CD4-positive, alpha-beta memory T cell (primary cell): ENCODE results near the gene MOB2. TPM values are rescaled to one million over a fixed set of nuclear protein-coding genes. Genes with fewer than 3 reads are reported as not detected.

ENCODE experiments used
- CTCF ChIA-PET: fragments of 350-600 bp; sonication (Branson Sonifier 250); formaldehyde crosslinking; loops from one replicate; lab custom pipeline; 2021; ENCODE audit warnings: inconsistent platforms; ENCODE audit not compliant: partially characterized antibody; lab: Charles Lee
- POLR2A ChIA-PET: fragments of 350-600 bp; sonication (Branson Sonifier 250); formaldehyde crosslinking; loops from one replicate; lab custom pipeline; 2021; ENCODE audit not compliant: partially characterized antibody; lab: Charles Lee
- DNase-seq, 5 donors: peaks; one replicate each; pipeline versions ENCODE4 v3.0.0 to v3.0.0-alpha.2; 2020 to 2022; ENCODE audit warnings: mixed read lengths in 1 of 5
- H3K27ac ChIP-seq: one replicate; pipeline ENCODE4 v1.7.0; 2013; ENCODE audit warnings: low read depth, low read length
- H3K27me3 ChIP-seq: 2 replicates; pipeline ENCODE4 v1.7.0; 2013; ENCODE audit warnings: mild to moderate bottlenecking, low read length, moderate library complexity; ENCODE audit not compliant: insufficient read depth
- H3K36me3 ChIP-seq: 2 replicates; pipeline ENCODE4 v1.7.0; 2013; ENCODE audit warnings: mild to moderate bottlenecking, low read length, moderate library complexity; ENCODE audit not compliant: insufficient read depth
- H3K4me1 ChIP-seq: 2 replicates; pipeline ENCODE4 v1.7.0; 2013; ENCODE audit warnings: mild to moderate bottlenecking, low read length, moderate library complexity; ENCODE audit not compliant: insufficient read depth
- H3K4me3 ChIP-seq, 2 donors: one replicate each; pipeline ENCODE4 v1.7.0; 2013; ENCODE audit warnings: low read length in 2 of 2, mild to moderate bottlenecking in 1 of 2
- H3K9me3 ChIP-seq, 2 donors: one replicate each; pipeline ENCODE4 v1.7.0; 2013; ENCODE audit warnings: low read length in 2 of 2, control low read depth in 1 of 2; ENCODE audit not compliant: control insufficient read depth in 1 of 2
- H3K27ac Mint-ChIP-seq, 7 donors: one replicate each; pipeline ENCODE4 v1.8.0; 2020 to 2021; ENCODE audit warnings: mixed read lengths in 7 of 7, mild to moderate bottlenecking in 6 of 7, inconsistent platforms in 3 of 7, moderate library complexity in 3 of 7
- H3K27me3 Mint-ChIP-seq, 2 donors: one replicate each; pipeline ENCODE4 v1.8.0; 2020 to 2021; ENCODE audit warnings: mixed read lengths in 2 of 2
- H3K36me3 Mint-ChIP-seq, 2 donors: one replicate each; pipeline ENCODE4 v1.8.0; 2020 to 2021; ENCODE audit warnings: mixed read lengths in 2 of 2, inconsistent platforms in 1 of 2, mild to moderate bottlenecking in 1 of 2
- H3K4me1 Mint-ChIP-seq, 4 donors: one replicate each; pipeline ENCODE4 v1.8.0; 2020 to 2021; ENCODE audit warnings: mixed read lengths in 4 of 4, mild to moderate bottlenecking in 1 of 4
- H3K4me3 Mint-ChIP-seq, 8 donors: one replicate each; pipeline ENCODE4 v1.8.0; 2020 to 2021; ENCODE audit warnings: mixed read lengths in 8 of 8, mild to moderate bottlenecking in 7 of 8, moderate library complexity in 6 of 8, inconsistent platforms in 3 of 8
- H3K9me3 Mint-ChIP-seq, 8 donors: one replicate each; pipeline ENCODE4 v1.8.0; 2020 to 2021; ENCODE audit warnings: mixed read lengths in 8 of 8, mild to moderate bottlenecking in 5 of 8, inconsistent platforms in 3 of 8, moderate library complexity in 1 of 8
- intact Hi-C: fragments of 100-400 bp; cut with micrococcal nuclease; formaldehyde crosslinking; loops from one replicate; pipeline ENCODE4 v1.15.1; 2023
- polyA plus RNA-seq, 2 donors: library from polyadenylated mRNA; unstranded; fragments of 300-500 nt; fragmentation: Illumina TruSeq; gene quantifications; one replicate each; pipeline ENCODE4 v1.2.3, GENCODE V29; 2021
- total RNA-seq, 2 experiments: library from RNA; stranded (reverse); gene quantifications; one replicate each; pipeline ENCODE4 v1.2.3, GENCODE V29; 2021

MOB2 gene
- total and polyA plus RNA-seq, 4 experiments from 2014 or later: 48.8 to 74.1 (median 70.1) TPM

- H3K9me3 Mint-ChIP-seq: no peaks in the 10 kb centered on the region
- ChIA-PET POLR2A (no interaction called here), CTCF (no interaction called here)
- intact Hi-C loops: no loop called here
- no peak overlapping the region for H3K4me3 Mint-ChIP-seq
- Histone ChIP-seq H3K27ac (no peak overlapping the region), H3K36me3 (no peaks in the 10 kb centered on the region), H3K4me3 (no peak overlapping the region), H3K9me3 (no peaks in the 10 kb centered on the region), H3K27me3 (no peaks in the 10 kb centered on the region), H3K4me1 (peaks cover 65% of the 10 kb centered on the region)
- peaks cover 4 to 14% of the 10 kb centered on the region in 2 donors for H3K36me3 Mint-ChIP-seq
- no peak overlapping the region for H3K27ac Mint-ChIP-seq
- no peak for DNase-seq
- H3K4me1 Mint-ChIP-seq: peaks cover 42 to 68% (median 53%) of the 10 kb centered on the region in 4 donors
- H3K27me3 Mint-ChIP-seq: no peaks in the 10 kb centered on the region
Observed at GRCh38 chr11:1491379-1491778, 4.8 kb upstream of the MOB2 start.

DNA sequence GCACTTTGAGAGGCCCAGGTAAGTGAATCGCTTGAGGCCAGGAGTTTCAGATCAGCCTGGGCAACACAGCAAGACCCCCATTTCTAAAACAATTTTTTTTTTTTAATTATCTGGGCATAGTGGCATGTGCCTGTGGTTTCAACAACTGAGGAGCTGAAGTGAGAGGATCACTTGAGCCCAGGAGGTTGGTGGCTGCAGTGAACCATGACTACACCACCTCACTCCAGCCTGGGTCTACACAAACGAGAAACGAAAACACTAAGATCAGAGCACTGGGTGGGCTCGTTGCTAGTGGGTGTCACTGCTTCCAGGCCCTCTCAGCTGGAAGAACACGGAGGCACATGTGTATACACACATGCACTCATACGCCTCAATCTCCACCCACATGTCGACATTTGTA lies 4.1 kb upstream of the MOB2 start:
- no peak for DNase-seq
- H3K27me3 Mint-ChIP-seq: no peaks in the 10 kb centered on the region
- Histone ChIP-seq H3K4me3 (no peak overlapping the region), H3K27ac (no peak overlapping the region), H3K4me1 (peaks cover 70% of the 10 kb centered on the region), H3K36me3 (no peaks in the 10 kb centered on the region), H3K27me3 (no peaks in the 10 kb centered on the region), H3K9me3 (no peaks in the 10 kb centered on the region)
- no peaks in the 10 kb centered on the region for H3K9me3 Mint-ChIP-seq
- H3K4me1 Mint-ChIP-seq: peaks cover 35 to 68% (median 47%) of the 10 kb centered on the region in 4 donors
- H3K27ac Mint-ChIP-seq: peak overlapping the region in 1 of 7 donors; percentile 36
- ChIA-PET POLR2A (no interaction called here), CTCF (no interaction called here)
- H3K36me3 Mint-ChIP-seq: peaks cover 2 to 14% of the 10 kb centered on the region in 2 donors
- intact Hi-C loops: no loop called here
- no peak overlapping the region for H3K4me3 Mint-ChIP-seq

DNA sequence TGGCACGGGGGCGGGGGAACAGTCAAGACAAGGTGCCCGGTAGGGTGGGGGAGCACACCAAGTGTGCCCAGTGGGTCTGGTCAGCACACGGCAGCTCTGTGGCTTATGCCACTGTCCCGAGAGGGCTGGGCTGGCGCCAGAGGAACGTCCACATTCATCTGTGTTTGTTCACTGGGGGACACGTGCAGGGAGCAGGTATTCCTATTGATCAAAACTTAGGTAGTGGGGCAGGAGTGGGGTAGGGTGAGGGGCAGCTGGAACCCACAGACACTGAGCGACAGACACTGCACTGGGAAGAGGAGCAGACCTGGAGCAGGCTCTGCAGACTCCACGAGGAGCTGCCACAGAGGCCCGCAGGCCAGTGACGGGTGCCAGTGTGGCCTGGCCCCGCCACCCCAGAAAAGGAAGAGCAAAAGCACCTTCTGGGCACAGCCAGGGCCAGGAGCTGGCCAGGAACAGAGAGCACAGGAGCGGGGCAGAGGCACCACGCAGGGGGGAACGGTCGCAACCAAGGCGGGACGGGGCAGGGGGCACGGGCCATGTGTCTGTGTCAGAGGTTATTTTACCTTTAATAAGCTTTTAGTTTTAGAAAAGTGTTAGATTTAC lies 2.1 kb upstream of the MOB2 start:
- no peak overlapping the region for H3K27ac ChIP-seq
- Mint-ChIP-seq H3K9me3 (no peaks in the 10 kb centered on the region), H3K4me3 (no peak overlapping the region), H3K27ac (peak overlapping the region in 4 of 7 donors; percentile 7 to 68 (median 66)), H3K36me3 (peaks cover 7% of the 10 kb centered on the region in 2 donors), H3K27me3 (no peaks in the 10 kb centered on the region), H3K4me1 (peaks cover 24 to 66% (median 44%) of the 10 kb centered on the region in 4 donors)
- H3K27me3 ChIP-seq: no peaks in the 10 kb centered on the region
- no peak for DNase-seq
- H3K4me1 ChIP-seq: peaks cover 65% of the 10 kb centered on the region
- no peaks in the 10 kb centered on the region for H3K9me3 ChIP-seq
- H3K36me3 ChIP-seq: no peaks in the 10 kb centered on the region
- CTCF ChIA-PET: no interaction called here
- no peak overlapping the region for H3K4me3 ChIP-seq
- intact Hi-C loops: no loop called here
- POLR2A ChIA-PET: no interaction called here

DNA sequence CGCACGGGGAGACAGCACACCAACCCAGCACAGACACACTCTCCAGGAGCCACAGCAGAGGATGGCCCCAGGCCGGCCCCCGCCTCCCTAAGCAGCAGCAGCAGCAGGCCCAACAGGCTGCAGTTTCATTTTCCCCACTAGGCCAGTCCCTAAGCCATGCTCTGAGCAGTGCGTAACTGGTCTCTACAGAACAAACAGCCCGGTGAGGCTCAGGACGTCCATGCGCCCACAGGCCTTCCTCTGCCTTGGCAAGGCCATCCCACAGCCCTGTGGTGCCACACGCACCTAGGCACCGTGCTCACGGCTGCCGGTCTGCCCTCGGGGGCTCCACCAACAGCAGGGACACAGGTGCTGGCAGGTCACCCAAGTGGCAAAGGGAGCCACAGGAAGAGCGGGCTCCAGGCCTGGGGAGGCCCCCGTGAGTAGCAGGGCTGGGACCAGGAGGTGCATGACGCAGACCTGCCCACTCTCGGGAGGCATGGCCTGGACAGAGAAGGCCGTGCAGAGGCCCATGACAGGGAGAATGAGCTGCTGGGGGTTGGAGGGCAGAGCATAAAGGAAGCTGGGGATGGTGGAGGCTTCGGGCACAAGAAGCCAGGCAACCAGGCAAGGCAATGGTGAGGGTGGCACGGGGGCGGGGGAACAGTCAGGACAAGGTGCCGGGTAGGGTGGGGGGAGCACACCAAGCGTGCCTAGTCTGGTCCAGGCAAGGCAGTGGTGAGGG lies 1.4 kb upstream of the MOB2 start:
- POLR2A ChIA-PET: no interaction called here
- Histone ChIP-seq H3K4me1 (peaks cover 59% of the 10 kb centered on the region), H3K27me3 (no peaks in the 10 kb centered on the region), H3K4me3 (no peak overlapping the region), H3K36me3 (no peaks in the 10 kb centered on the region), H3K9me3 (no peaks in the 10 kb centered on the region), H3K27ac (no peak overlapping the region)
- DNase-seq: no peak
- intact Hi-C loops: no loop called here
- peak overlapping the region in 3 of 7 donors; percentile 7 to 72 (median 68) for H3K27ac Mint-ChIP-seq
- H3K36me3 Mint-ChIP-seq: peaks cover 7 to 8% of the 10 kb centered on the region in 2 donors
- peaks cover 21 to 62% (median 44%) of the 10 kb centered on the region in 4 donors for H3K4me1 Mint-ChIP-seq
- CTCF ChIA-PET: no interaction called here
- H3K27me3 Mint-ChIP-seq: no peaks in the 10 kb centered on the region
- H3K4me3 Mint-ChIP-seq: peak overlapping the region in 1 of 8 donors; percentile 43
- H3K9me3 Mint-ChIP-seq: no peaks in the 10 kb centered on the region

- no peak overlapping the region for H3K4me3 ChIP-seq
- Mint-ChIP-seq H3K9me3 (no peaks in the 10 kb centered on the region), H3K27ac (peak overlapping the region in 5 of 7 donors; percentile 6 to 72 (median 46)), H3K4me1 (peaks cover 16 to 55% (median 37%) of the 10 kb centered on the region in 4 donors), H3K27me3 (no peaks in the 10 kb centered on the region), H3K36me3 (peaks cover 0 to 8% of the 10 kb centered on the region in 2 donors), H3K4me3 (peak overlapping the region in 1 of 8 donors; percentile 36)
- no peak overlapping the region for H3K27ac ChIP-seq
- ChIA-PET POLR2A (no interaction called here), CTCF (interaction anchor here (0.9 kb wide), 1 partner anchor 88 kb away, joined by 3 read pairs; no protein-coding TSS in a partner anchor)
- intact Hi-C loops: no loop called here
- H3K9me3 ChIP-seq: no peaks in the 10 kb centered on the region
- peaks cover 59% of the 10 kb centered on the region for H3K4me1 ChIP-seq
- DNase-seq: no peak
- no peaks in the 10 kb centered on the region for H3K36me3 ChIP-seq
- no peaks in the 10 kb centered on the region for H3K27me3 ChIP-seq
Observed at GRCh38 chr11:1487091-1487850, 692 bp upstream of the MOB2 start.

DNA sequence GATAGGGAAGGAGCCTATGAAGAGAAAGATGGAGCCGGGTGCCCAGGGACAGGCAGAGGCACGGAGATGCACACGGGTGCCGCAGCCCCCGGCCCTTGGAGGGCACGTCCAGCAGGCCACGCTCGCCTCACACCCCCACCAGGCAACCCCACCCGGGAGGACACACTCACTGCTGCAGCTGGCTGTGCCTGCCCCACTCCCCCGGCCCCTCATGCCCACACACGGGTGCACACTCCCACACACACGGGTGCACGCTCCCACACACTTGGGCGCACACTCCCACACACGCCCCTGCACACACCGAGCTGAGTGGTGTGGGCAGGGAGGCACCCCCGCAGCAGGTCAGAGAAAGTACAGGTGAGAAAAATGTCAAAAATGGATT lies 1.1 kb downstream of the MOB2 start:
- Histone ChIP-seq H3K4me3 (no peak overlapping the region), H3K36me3 (peaks cover 3% of the 10 kb centered on the region), H3K4me1 (peaks cover 48% of the 10 kb centered on the region), H3K27ac (no peak overlapping the region), H3K9me3 (no peaks in the 10 kb centered on the region), H3K27me3 (no peaks in the 10 kb centered on the region)
- no peaks in the 10 kb centered on the region for H3K9me3 Mint-ChIP-seq
- peaks cover 16 to 54% (median 36%) of the 10 kb centered on the region in 4 donors for H3K4me1 Mint-ChIP-seq
- H3K27ac Mint-ChIP-seq: peak overlapping the region in 5 of 7 donors; percentile 36 to 75 (median 49)
- intact Hi-C loops: no loop called here
- peaks cover 0 to 8% of the 10 kb centered on the region in 2 donors for H3K36me3 Mint-ChIP-seq
- peak overlapping the region in 1 of 8 donors; percentile 43 for H3K4me3 Mint-ChIP-seq
- ChIA-PET POLR2A (no interaction called here), CTCF (no interaction called here)
- no peak for DNase-seq
- H3K27me3 Mint-ChIP-seq: no peaks in the 10 kb centered on the region
